K562 (cell line): ENCODE data around the gene CLCNKA. TPM values are rescaled to one million over a fixed set of nuclear protein-coding genes. Genes with fewer than 3 reads are reported as not detected.
A peak's percentile ranks its signal among the peaks of the same experiment; 100 is the strongest.

ENCODE experiments used
- CBX1 ChIP-seq: sonication (generic); IDR thresholded peaks from 2 replicates; pipeline ENCODE4 v1.6.1; 2016; ENCODE audit warnings: antibody characterized with exemption, low read depth, mild to moderate bottlenecking
- ETS1 ChIP-seq: conservative IDR thresholded peaks from 2 replicates; pipeline ENCODE4 v1.6.1; 2011; ENCODE audit warnings: low read depth, mild to moderate bottlenecking, low read length; ENCODE audit not compliant: control insufficient read depth
- MEF2D ChIP-seq: conservative IDR thresholded peaks from 2 replicates; pipeline ENCODE4 v1.6.1; 2016; ENCODE audit warnings: low read depth, missing genetic modification characterization, missing compliant biosample characterization
- MNT ChIP-seq, 2 experiments: fragments of 450-650 bp; conservative IDR thresholded peaks; 2 replicates each; pipeline ENCODE4 v1.6.1; 2017; ENCODE audit warnings: mild to moderate bottlenecking in 2 of 2, moderate library complexity in 2 of 2
- MTA1 ChIP-seq: fragments of 450-650 bp; IDR thresholded peaks from 2 replicates; pipeline ENCODE4 v1.6.1; 2017; ENCODE audit warnings: borderline replicate concordance
- MYC ChIP-seq, 2 experiments: fragments of 250-450 bp in 1 of 2; sonication (Bioruptor Pico) in 1 of 2; IDR thresholded peaks; 2 replicates each; pipeline versions ENCODE4 v1.5.1 to v1.6.1; 2012 to 2021; ENCODE audit warnings: low read depth in 2 of 2, borderline replicate concordance in 1 of 2, improper control_type of control experiment in 1 of 2, low read length in 1 of 2, mild to moderate bottlenecking in 1 of 2, moderate library complexity in 1 of 2
- NUFIP1 ChIP-seq: fragments of 450-650 bp; IDR thresholded peaks from 2 replicates; pipeline ENCODE4 v1.6.1; 2018; ENCODE audit not compliant: partially characterized antibody
- RB1 ChIP-seq: fragments of 450-650 bp; IDR thresholded peaks from 2 replicates; pipeline ENCODE4 v1.6.1; 2017; ENCODE audit warnings: low read depth, mild to moderate bottlenecking
- RREB1 ChIP-seq: fragments of 250-450 bp; sonication (Bioruptor Pico); IDR thresholded peaks from 2 replicates; pipeline ENCODE4 v1.4.0; 2020
- STAT5B ChIP-seq: fragments of 250-450 bp; sonication (Bioruptor Pico); IDR thresholded peaks from 2 replicates; pipeline ENCODE4 v1.8.0; 2021; ENCODE audit warnings: mild to moderate bottlenecking, inconsistent platforms
- TBP ChIP-seq: optimal IDR thresholded peaks from 2 replicates; pipeline ENCODE3; 2011; ENCODE audit warnings: low read depth, low read length, improper control_type of control experiment
- TFAP4 ChIP-seq: sonication (generic); formaldehyde crosslinking; IDR thresholded peaks from 2 replicates; pipeline ENCODE4 v1.8.0; 2022; ENCODE audit warnings: missing genetic modification reagents, mild to moderate bottlenecking, moderate library complexity, borderline replicate concordance
- ZC3H11A ChIP-seq: IDR thresholded peaks from 2 replicates; pipeline ENCODE4 v1.6.1; 2012; ENCODE audit warnings: low read depth, low read length, improper control_type of control experiment
- ZFX ChIP-seq: sonication (generic); formaldehyde crosslinking; IDR thresholded peaks from 2 replicates; pipeline ENCODE4 v1.8.0; 2022; ENCODE audit warnings: mild to moderate bottlenecking, missing genetic modification reagents, moderate library complexity
- ZNF184 ChIP-seq: sonication (generic); formaldehyde crosslinking; IDR thresholded peaks from 2 replicates; pipeline ENCODE4 v1.5.0; 2020; ENCODE audit warnings: missing genetic modification reagents
- ZNF717 ChIP-seq: fragments of 250-450 bp; sonication (Bioruptor Pico); IDR thresholded peaks from 2 replicates; pipeline ENCODE4 v1.5.0; 2021
- polyA plus RNA-seq, 8 experiments: library from polyadenylated mRNA; depleted of rRNA in 4 of 8; stranded (reverse) in 5 of 8; unstranded in 3 of 8; fragments of >200 nt; fragmentation: Nextera tagmentation in 2 of 8; fragmentation: Illumina TruSeq in 1 of 8; extraction: Ambion mirVana in 2 of 8; extraction: Trizol in 1 of 8; gene quantifications; 2 replicates each; pipeline versions ENCODE4 v1.2.1 to v1.2.3, GENCODE V29; 2011 to 2014; ENCODE audit warnings: inconsistent platforms in 1 of 8, missing spikeins in 1 of 8
- total RNA-seq, 7 experiments: library from RNA; depleted of rRNA in 6 of 7; stranded (reverse); fragments of >200 nt in 6 of 7; fragmentation: Illumina TruSeq in 2 of 7; extraction: Trizol in 2 of 7; gene quantifications; 2 replicates each; pipeline versions ENCODE4 v1.2.1 to v1.2.3, GENCODE V29; 2011 to 2021; ENCODE audit warnings: low replicate concordance in 1 of 7

The CLCNKA gene
- total and polyA plus RNA-seq, 9 of the 15 experiments (the other 6 are each of a cell fraction or from before 2014, with no cell fraction given) = 0.03 to 0.37 (median 0.10) TPM; not detected in 3

GRCh38 chr1:16013220-16013907 is 8.5 kb upstream of the CLCNKA start (continued):
- TF ChIP-seq RREB1 (CRISPR knock-in tag) (no peak), ZFX (CRISPR knock-in tag) (no peak), MTA1 (peak; percentile 34; the same call in 1 of the 2 replicates), TBP (no peak), MYC (IDR thresholded peaks at IDR 0.05; ENCODE audit: low read depth, low read length) (no peak), MYC (CRISPR knock-in tag; IDR thresholded peaks at IDR 0.05; ENCODE audit: borderline replicate concordance, low read depth) (no peak), RB1 (peak; percentile 53; the same call in 1 of the 2 replicates), NUFIP1 (no peak), ZNF184 (CRISPR knock-in tag) (no peak), MNT (conservative IDR thresholded peaks at IDR 0.05) (peak in 1 of 2 experiments; percentile 35; a peak in 1 of 4 replicates), TFAP4 (CRISPR knock-in tag) (peak; percentile 87), STAT5B (CRISPR knock-in tag) (no peak), ZC3H11A (no peak), ZNF717 (no peak), MEF2D (peak; percentile 19), ETS1 (no peak), CBX1 (0 out of 2 replicates have a peak, but pooled peaks have one; percentile 52)
